HPDE6-E6E7 (cell line): ENCODE data around the gene KLF6.
"Not testable (repeated sequence)": the region's sequence is repeated elsewhere in the genome, so short reads cannot be mapped to it uniquely, and the experiment has no call there.

Experiments used
- DNase-seq: peaks from one replicate; pipeline ENCODE4 v3.0.0; 2011; ENCODE audit warnings: missing footprints; ENCODE audit errors: extremely low spot score

The KLF6 gene

DNA sequence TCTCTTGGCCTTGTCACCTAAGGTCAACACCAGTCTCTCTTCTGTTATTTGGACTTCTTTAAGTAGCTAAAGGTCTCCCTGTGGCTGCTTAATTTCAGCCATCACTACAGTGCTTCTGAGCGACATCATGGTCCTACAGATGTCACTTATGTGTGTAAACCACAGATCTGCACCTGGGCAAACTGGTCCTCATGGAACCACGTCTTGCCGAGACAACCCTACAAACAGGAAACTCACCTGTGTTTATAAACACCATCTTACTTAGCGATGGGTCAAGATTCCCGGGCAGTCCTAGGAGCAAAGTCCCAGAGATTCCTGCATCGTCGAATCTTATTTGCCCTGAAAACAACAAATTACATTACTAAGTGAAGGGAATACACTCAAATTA, 27.8 kb downstream of the KLF6 start:
- DNase-seq: no peak

DNA sequence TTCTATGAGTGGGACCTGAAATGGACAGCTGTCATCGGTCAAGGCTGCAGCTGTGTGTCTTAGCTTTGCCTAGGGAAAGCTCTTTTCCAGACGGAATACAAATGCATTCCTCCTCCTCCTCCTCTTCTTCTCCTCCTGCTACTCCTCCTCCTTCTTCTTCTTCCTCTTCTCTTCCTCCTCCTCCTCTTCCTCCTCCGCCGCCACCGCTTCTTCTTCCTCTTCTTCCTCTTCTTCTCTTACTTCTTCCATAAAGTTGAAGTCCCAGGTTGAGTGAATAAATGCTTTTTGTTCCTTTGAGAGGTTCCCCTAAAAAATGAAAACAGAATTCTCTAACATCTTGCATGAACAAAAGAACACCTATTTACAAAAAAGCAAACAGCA, 28.7 kb downstream of the KLF6 start:
- no peak for DNase-seq

DNA sequence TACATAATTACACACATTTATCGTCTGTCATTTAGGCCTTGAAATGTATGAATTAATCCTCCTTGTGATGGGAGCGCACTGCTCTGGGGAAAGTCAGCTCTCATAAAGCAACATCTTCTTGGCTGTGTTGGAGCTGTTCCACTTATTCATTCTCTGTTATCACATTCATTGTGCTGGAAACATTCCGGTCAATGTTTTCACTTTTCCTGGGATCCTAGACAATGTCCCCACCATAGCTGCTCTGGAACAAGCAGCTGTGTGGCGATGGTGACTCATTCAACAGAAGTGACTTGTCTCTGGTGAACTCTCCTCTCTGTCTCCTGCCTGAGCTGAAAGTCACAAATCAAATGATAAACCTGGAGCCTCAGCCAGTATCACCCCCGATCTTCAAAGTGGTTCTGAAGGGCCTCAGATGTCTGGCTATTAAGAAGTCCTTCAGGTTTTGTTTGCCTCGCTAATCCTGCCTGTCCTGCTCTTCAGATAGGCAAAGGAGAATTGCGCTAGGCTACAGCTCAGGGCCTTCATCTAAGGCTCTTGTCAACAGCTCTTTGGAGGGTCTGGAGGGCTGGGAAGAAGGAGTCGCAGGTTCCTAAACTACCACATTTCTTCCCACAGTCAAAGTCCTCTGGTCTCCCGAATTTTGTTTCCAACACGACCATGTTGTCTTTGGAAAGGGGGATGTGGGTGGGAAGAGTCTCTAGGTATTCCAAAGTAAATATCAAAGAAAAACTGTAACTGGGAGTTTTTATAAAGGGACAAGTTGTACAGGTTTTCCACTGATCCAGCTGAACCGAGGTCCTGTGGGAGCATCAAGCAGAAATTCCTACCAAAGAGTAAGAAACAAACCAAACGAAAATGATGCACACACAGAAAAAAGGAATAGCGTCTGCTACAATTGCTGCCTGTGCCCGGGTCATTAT, 29.3 kb downstream of the KLF6 start:
- no peak for DNase-seq

DNA sequence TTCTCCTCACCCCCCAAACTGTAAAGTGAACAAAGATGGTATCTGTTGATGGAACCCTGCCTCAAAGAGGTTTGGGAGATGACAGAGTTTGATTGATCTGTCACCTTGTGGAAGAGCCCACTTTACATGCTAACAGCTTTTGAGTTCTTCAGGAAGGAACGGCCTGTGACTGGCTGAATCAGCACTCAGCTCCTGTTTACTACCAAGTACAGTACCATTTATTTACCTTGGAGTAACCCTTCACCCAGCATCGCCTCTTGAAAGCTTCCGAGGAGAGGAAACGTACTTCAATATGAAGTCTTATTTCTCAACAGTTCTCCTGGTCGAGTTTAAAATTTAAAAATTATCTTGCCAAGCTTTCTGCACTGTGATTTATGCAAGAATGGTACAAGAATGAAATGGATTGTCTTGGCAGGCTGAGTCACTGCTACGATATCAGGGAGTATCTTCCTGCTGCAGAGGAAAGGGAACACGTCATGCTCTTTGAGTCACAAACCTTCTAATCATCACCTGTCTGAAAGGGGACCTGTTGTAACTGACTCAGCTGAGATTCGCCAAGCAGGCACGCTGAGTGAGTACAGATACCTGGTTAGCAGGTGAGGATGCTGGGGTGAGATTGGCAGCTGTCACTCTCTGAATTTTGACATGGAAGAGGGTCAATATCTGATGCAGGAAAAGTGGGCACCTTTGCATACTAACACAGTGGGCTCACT, 30.1 kb downstream of the KLF6 start:
- peak; percentile 45 for DNase-seq

DNA sequence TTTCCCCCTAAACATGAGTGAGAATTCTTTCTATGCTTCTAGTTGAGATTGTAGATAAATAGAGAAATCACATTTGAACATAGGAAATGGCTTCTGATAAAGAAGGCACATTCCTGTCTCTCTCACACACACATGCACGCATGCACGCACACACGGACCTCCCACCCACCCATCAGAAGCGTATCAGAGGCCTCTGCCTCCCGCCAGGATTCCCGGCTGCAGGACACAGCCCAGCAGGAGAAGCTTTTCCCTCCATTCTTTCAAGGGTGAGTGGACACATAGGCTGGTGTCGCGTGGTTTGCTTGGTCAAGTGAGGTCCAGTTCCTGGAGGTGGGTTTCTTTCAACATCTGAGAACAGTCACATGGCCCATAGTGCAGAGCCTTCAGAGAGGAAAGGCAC, 34.2 kb downstream of the KLF6 start:
- DNase-seq: no peak

DNA sequence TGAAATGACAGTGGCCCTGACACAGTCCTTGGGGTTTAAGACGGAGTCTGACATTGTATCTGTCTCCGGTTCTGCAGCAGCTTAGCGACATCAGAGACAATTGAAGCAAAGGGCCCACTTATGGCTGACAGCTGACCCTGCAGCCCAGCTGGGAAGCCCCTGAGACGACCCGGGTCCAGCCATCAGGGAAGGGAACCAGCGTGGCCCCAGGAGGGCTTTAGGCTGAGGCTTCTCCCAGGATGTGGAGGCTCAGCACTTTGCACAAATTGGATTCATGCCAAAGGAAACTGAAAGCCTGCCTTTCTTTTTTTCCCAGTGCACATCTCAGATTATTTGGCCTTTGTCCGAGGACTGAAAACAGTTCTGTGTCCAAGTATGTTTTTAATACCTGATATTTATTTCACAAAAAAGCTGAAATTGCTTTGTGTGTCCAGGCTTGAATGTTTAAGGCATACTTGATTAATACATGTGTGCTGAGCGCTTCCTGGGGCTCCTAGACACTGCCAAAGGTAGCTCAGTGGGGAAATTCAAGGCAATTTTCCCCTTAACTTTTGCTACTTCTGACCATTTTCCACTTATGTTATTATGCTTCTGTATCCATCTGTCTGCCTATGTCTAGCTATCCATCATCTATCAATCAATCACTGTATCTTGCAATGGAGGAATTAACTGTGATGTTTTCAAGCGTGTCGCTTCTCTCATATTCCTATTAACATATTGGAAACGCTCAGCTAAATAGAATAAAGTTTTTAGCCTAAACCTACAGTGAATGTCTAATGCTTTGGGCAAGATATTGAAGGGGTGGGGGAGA, 34.8 kb downstream of the KLF6 start:
- no peak for DNase-seq

DNA sequence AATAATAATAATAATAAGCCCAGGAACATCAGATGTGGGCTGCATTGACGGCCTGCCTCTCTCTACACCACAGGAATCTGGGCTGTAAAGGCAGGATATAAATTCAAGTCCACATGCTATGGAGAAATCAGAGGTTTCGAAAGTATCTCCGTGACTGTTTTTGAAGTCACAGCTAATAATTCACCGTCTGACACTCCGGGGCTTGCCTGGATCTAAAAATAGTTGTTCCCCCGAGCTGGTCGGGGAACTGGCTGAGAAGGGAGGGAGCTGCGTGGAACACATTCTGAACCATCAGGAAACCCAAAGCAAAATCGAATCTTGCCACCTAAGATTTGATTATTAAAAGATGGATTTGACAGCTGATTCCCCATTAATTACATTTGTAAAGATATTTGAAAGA, 35.4 kb downstream of the KLF6 start:
- no peak for DNase-seq

DNA sequence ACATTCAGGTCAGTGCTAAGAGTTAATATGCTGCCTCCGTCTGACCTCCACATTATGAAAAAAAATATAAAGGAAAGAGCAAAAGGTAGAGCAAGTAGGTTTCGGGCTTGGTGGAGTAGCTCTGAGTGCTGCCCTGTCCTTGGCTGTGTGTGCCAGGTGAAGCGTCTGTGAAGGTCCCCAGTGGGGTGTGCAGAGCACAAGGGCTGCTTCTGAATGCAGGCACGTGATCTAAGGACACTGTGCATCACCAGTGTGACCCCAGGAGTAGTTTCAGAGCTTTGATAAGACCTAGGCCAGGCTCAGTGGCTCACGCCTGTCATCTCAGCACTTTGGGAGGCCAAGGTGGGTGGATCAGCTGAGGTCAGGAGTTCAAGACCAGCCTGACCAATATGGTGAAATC, 36.0 kb downstream of the KLF6 start:
- no peak for DNase-seq

DNA sequence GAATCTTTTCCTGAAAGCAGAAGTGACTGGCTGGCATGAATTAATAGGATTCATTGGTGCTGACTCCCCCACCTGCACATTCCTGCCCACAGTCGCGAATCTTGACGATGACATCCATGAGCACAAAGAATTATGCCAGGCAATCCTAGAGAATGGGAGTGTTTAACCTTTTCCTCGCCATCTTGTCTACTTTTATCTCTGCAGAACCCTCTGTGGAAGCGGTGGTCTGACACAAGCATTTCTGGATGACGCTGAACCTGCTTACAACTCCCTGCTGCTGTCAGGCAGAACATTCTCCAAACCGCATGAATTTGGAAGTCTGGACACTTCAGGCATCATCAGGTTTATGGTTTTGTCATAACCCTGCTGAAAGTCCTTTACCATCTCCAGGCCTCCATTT, 36.5 kb downstream of the KLF6 start:
- DNase-seq: no peak

DNA sequence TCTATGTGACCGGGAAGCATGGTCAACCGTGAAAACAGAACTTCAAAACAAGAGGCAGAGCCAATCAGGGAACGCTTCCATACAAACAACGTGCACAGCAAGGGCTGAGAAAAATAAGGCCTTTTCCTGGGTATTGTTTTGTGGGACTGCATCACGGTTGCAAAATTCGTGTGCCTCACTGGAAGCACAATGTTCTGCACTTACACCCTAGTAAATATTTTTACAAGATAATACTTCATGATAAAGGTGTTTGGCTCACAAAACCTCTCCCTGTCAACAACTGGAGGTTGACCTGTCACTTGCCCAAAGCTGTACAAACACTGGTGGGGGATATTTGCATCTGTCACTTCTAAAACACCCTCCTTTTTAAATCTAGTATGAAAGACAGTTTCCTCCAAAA, 37.0 kb downstream of the KLF6 start:
- DNase-seq: no peak

DNA sequence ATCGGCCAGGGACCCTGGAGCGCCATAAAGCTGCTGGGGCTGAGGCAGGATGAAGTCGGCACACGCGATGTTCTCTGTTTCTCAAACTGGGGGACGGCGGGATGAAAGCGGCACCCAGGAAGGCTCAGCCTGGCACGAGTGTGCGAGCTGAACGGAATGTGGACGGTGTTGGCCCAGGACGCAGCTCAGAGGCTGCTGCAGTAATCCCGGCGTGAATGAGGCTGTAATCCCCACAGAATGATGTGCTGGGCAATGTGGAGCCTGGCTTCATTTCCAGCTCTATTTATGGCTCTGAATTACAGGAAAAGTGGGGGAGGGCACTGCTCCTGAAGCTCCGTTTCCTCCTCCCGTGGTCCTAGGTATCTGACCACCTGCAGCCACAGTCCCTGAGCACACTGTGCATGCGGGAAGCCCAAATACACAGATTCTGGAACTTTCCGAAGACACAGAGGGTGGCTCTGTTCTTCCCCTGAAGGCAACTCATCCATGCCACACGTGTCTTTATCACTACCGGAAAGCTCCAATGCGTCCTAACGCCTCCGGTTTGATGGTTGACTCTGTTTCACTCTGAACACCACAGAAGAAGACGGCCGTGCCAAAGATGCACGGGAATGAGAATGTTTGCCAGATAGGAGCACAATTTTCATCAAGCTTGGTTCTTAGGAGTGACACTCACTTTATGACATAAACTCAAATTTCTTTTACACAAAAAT, 37.6 kb downstream of the KLF6 start:
- no peak for DNase-seq

DNA sequence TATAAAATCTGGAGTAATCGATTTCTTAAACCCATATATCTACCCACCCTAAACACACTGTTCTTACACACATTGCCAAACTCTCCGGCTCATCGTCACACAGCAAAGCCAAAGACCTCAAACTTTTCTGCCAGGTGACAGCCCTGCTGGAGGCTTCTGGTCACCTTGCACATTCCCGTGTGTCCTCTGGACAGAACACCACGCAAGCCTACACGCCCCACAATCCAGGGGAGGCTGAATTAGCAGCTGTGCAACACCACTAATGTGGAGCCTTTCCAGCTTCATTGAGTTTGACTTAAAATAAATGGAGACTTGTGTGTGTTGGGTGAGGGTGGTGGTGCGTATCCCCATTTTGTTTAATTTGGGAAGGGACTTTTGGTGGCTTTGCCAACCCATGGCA, 38.4 kb downstream of the KLF6 start:
- no peak for DNase-seq

DNA sequence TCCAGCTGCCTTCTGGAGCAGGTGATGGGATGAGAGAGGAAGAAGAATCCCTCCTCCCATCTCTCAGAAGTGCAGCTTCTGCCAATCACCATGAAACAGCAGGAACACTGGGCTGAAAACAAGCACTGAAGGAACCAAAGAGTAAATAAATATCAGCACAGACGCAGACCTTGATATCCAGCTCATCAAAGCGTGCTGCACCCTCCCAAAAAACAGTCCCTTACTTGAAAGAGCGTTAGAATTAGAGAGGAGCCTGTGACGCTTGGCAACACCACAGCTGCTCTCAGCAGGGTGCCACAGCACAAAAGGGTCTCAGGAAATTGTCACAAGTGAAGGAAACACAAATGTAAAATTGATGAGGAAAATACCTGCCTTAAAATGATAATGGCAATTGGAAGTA, 39.5 kb downstream of the KLF6 start:
- no peak for DNase-seq

DNA sequence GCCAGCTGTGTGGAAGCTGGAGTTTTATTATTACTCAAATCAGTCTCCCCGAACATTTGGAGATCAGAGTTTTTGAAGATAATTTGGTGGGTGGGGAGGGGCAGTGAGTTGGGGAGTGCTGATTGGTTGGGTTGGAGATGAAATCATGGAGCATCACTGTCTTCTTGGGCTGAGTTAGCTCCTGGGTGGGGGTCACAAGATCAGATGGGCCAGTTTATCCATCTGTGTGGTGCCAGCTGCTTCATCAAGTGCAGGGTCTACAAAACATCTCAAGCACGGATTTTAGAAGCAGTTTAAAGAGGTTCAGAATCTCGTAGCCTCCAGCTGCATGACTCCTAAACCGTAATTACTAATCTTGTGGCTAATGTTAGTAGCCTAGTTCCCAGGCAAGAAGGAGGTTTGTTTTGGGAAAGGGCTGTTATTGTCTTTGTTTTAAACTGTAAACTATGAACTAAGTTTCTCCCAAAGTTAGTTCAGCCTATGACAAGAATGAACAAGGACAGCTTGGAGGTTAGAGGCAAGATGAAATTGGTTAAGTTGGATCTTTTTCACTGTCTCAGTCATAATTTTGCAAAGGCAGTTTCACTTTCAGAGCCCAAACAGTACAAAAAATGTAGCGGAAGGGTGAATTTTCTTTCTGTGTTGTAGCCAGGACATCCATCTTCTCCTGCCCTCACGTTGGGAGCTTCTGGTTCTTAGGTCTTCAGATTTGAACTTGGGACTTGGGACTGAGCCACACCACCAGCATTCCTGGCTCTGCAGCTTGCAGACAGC, 43.1 kb downstream of the KLF6 start:
- DNase-seq: no peak

DNA sequence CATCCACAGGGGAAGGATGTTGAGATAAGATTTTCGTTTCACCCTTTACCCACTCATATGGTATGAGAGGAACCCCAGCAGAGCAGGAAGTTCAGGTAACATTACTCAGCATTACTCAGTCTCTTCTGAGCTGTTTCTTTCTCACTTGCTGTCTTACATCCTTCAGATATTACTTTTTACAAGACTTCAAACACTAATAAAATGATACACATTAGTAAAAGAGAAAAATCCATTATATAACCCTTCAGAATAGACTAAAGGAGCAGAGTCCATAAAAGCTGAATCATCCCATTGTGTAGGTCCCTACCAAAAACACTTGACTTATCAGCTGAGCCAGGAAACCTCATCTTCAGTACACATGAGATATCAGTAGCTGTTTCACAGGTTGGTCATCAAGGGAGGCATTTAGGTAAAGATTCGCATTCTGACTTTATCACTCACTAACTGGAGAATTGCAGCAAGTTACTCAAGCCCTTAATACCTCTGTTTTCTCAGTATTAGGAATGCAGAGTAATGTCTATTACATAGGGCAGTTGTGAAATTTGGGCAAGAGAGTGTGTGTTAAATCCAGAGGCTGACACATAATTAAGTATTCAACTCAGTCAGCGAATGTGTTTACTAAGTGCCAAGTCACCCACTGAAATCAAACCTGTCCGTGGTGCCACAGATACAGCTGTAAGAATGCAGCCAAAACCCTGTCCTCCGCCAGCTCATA, 44.7 kb downstream of the KLF6 start:
- DNase-seq: peak; percentile 19

DNA sequence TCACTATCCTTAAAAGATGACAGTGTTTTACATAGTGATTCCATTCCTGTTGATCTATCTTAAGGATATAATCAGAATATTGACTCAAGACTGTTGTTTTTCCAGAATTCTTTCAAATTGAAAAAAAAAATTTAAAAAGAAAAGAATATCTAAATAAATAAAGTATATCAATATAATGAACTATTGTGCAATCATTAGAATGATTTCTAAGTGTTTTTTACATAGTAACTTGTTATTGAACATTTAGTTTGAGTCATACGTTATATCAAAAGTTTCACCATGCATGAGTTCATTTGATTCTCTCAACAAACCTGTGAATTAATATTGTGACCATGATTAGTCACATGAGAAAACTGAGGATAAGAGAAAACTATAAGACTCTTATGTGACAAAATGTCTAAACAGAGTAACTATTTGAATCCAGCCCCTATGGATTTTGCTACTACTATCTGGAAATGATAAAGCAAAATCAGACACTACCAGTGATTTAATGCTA, 46.1 kb downstream of the KLF6 start:
- no peak for DNase-seq

DNA sequence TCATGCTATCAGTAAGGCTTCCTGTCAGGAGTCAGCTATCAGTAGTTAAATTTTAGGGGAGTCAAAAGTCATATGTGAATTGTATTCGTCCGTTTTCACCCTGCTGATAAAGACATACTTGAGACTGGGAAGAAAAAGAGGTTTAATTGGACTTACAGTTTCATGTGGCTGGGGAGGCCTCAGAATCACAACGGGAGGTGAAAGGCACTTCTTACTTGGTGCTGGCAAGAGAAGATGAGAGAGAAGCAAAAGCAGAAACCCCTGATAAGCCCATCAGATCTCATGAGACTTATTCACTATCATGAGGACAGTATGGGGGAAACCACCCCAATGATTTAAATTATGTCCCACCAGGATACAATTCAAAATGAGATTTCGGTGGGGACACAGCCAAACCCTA, 47.1 kb downstream of the KLF6 start:
- DNase-seq: no peak

DNA sequence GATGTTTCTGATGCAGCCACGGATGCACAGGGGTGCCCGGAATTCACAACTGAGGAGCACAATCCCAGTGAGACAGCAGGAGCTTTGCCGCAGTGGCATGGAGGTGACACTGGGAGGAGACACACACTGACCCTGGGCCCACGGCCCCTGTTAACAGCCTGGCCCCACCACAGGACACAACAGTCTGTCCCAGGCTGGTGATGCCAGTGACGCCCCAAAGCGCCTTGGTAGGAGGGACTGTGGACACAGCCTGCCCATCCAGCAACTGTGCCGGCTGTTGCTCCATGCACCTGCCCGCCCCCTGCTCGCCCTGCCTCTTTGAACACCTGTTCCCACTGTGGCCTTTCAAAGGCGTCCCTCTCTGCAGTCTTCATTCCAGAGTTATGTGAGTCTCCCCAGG, 49.8 kb downstream of the KLF6 start:
- DNase-seq: no peak

DNA sequence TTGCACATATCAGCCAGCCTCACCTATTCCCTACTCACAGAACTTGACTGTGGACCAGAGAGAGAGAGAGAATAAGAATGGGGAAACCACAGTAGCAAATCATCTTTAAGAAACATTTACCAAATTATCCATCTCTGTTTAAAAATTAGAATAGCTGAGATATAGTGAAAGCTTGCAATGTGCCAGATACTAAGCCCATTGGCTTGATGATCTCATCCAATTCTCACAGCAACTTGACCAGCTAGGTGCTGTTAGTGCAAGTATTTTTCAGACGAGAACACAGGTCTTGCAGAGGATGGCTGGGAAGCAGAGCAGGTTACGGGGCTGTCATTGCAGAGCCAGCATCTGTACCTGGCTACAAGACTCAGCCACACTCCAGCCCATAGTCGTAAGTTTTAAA, 50.9 kb downstream of the KLF6 start:
- no peak for DNase-seq

DNA sequence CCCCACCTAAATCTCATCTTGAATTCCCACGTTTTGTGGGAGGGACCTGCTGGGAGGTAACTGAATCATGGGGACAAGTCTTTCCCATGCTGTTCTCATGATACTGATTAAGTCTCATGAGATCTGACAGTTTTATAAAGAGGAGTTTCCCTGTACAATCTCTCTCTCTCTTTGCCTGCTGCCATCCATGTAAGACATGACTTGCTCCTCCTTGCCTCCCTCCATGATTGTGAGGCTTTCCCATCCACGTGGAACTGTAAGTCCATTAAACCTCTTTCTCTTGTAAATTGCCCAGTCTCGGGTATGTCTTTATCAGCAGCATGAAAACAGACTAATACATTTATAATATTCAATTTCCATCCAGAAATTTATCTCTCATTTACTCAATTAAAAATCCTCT, 52.8 kb downstream of the KLF6 start:
- DNase-seq: not testable (repeated sequence)
